Endothelial cell of hepatic sinusoid (primary cell): ENCODE results near the gene ZNRF3.
"Not testable (repeated sequence)": the region's sequence is repeated elsewhere in the genome, so short reads cannot be mapped to it uniquely, and the experiment has no call there.

Experiments used
- in situ Hi-C: cut with HindIII; loops from 2 replicates; pipeline ENCODE4 v1.10.0; 2017; ENCODE audit warnings: low sequenced_read_pairs

Gene ZNRF3

DNA sequence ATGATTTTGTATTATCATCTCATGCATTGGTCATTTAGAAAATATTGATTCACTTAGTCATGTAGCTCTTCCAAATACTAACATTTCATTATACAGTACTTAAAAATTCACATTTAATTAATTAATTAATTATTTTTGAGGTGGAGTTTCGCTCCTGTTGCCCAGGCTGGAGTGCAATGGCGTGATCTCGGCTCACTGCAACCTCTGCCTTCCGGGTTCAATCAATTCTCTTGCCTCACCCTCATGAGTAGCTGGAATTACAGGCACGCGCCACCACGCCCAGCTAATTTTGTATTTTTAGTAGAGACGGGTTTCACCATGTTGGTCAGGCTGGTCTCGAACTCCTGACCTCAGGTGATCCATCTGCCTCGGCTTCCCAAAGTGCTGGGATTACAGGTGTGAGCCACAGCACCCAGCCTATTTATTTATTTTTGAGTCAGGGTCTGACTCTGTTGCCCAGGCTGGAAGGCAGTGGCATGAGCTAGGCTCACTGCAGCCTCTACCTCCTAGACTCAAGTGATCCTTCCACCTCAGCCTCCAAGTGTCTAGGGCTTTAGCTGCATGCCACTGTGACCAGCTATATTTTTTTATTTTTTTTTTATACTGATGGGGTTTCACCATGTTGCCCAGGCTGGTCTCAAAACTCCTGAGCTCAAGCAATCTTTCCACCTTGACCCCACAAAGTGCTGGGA is 65.6 kb downstream of the ZNRF3 start:
- in situ Hi-C loops, result not testable (repeated sequence)

DNA sequence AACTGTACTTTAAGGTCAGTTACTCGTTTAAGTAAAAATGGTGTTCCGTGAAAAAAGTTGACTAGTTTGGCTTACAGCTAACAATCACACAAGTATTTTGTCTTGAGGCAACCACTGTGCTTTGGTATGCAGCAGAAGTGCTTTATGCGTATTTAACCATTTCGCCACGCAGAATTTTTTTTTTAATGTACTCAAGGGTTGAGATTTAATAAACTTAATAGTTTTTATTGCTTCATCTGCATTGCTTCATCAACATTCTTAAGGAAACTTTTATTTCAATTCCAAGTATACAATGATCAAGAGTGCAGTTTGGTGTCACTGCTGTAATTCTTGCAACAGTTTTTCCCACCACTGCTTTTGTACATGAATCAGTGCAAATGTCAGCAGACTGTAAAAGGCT is 66.4 kb downstream of the ZNRF3 start:
- in situ Hi-C loops, result no loop called here

DNA sequence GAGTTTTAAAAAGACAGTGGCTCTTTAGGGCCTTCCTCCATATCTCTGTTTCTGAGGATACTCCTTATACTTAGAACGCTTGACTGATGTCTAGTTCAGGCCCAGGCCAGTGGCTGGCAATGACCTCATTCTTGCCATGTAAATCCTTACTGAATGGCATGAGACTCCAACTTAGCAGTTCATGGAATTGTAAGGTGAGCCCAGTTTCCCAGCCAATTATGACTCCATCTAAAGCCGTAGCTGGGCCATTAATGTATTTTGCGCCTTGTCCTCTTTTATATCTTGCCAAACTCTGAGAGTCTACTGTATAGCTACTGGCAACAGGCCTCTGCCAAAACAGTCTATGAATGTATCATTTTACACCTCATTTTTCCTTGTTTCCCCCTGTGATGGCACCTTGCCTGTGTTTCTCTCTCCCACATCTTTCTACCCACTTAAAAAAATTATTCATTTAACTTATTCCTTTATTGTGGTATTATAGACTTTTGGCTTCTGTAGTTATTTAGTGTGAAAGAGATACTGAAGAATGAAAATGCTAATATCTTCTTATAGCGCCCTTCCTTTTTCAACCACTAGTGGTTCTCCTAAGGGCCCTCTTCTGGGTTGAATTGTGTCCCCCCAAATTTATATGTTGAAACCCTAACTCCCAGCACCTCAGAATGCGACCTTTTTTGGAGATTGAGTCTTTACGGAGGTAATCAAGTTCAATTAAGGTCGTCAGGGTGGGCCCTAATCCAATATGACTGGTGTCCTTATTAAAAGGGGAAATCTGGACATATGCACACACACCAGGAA is 67.4 kb downstream of the ZNRF3 start:
- in situ Hi-C loops, result no loop called here

DNA sequence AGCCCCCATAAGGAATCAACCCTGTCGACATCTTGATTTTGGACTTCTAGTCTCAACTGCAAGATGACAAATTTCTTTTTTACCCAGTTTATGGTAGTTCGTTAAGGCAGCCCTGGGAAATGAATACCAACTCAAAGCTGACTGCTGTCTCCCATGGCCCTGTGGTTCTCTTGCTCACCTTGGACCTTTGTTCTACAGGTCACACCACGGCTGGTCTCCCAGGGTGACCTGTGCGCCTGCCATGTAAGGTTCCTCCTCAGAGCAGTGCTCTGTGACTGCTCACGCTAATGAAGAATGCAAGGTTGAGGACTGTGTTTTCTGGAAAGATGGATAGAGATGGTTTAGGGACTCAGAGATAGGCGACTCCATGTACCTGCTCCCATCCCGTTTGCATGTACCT is 68.2 kb downstream of the ZNRF3 start:
- in situ Hi-C loops, result no loop called here

DNA sequence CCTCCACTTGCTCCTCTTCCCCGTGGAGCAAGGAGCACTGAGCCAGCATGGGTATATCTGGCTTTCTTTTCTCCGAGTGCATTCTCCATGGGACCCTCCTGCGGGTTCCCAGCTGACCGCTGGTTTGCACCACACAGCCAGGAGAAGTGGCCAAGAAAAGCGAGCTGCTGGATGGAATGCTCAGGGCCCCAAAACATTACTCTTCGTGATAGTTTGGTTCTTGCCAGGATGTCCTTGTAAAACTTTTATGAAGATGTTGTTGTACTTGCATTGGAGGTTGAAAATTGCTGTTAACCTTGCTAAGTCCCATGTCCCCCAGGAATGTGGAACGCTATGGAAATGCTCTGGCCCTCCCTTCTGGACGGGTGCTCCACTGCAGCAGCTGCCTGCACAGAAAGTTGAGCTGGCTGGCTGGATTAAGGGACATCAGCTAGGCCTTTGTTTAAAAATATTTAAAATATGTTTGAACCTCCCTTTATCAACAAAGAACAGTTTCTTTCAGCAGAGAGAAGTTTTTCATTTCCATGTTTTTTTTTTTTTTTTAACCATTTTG is 68.7 kb downstream of the ZNRF3 start:
- in situ Hi-C loops, result no loop called here

DNA sequence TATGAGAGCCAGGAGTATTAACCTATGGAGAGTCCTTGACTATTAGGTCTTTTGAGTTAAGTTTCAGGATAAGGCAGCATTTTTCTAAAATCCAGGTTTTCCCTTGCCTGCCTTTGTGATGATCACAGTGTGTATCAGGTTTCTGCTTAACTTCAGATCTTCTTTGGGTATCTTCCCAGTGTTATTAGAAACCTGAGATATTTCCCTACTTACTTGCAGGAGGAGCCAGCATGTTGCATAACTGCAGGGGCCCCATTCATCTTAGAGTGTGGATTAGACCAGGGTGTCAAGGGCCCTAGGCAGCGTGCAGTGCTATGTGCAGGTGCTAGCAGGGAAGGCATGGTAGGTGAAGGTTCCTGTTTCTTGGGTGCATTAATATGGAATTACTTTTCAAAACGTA is 69.5 kb downstream of the ZNRF3 start:
- in situ Hi-C loops, result no loop called here

DNA sequence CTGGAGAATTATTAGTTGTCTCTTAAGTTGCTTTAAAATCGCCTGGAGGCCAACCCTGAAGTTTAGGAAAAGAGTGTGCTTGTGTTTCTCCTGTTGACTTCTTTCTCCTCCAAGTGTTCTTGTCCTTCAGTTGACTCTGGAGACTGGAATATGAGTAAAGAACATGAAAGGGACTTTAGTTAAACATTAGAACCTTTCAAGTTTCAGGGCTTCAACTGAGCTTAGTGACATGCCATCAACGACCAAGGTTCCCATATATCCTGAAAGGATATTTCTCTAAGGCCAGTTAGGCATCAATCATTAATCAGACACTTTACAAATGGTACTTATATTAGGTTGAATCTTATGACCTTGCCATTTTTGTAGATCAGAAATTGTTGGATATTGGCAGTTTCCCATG is 70.0 kb downstream of the ZNRF3 start:
- in situ Hi-C loops, result no loop called here

DNA sequence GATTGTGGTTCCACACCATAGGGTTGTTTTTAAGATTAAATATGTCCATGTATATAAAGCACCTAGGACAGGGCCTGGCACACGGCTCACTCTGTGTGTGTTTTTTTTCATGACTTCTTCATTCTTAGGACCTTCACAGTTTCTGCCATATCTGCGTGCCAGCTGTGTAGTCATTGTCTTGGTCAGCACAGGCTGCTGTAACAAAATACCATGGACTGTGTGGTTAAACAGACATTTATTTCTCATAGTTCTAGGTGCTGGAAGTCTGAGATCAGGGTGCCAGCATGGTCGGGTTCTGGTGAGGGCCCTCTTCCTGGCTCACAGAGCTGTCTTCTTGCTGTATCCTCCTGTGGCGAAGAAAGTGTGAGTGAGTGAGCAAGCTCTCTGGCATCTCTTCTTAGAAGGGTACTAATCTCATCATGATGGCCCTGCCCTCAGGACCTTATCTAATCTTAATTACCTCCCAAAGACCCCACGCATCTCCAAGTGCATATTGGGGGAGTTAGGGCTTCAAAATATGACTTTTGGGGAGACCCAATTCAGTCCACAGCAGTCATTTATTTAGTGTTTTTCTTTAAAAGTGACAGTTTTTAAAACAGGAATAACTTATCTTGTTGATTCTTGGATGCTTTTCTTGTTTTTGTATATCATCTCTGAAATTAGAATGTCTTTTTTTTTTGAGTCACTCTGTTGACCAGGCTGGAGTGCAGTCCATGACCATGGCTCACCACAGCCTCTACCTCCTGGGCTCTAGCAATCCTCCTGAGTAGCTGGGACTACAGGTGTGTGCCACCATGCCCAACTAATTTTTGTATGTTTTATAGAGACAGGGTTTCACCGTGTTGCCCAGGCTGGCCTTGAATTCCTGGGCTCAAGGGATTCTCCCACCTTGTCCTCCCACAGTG is 70.9 kb downstream of the ZNRF3 start:
- in situ Hi-C loops, result no loop called here

DNA sequence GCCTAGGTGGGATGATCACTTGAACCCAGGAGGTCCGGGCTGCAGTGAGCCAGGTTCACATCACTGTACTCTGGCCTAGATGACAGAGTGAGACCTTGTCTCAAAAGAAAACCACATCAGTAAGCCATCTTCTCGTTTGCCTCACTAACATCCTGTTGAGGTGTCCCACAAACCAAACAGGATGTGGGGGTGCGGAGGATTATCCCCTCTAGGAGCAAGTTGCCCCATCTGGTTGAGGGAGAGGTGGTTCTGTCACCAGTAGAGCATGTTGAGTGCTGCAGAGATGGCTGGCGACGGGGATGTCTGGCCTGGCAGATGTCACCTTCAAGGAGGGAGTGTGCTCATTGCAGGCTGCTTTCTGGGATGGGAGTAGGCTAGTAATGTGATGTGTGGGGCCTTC is 72.4 kb downstream of the ZNRF3 start:
- in situ Hi-C loops, result no loop called here

DNA sequence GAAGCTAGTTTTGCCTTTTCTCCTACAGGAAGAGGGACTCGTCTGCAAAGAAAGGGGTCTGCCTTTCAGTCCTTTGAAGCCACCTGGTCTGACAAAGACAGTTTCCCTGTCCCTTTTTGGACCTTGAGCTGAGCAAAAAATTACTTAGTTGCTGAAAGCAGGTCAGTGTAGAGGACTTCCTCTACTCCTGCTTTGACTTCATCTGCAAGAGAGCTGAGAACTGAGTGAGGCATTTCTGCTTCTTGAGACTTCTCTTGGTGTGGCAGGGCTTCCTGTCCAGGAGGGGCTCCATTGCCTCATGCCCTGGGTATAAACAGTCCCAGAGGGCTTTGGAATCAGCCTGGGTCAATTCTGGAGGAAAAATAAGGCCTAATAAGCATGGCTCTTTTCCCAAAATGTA is 73.1 kb downstream of the ZNRF3 start:
- in situ Hi-C loops, result no loop called here

DNA sequence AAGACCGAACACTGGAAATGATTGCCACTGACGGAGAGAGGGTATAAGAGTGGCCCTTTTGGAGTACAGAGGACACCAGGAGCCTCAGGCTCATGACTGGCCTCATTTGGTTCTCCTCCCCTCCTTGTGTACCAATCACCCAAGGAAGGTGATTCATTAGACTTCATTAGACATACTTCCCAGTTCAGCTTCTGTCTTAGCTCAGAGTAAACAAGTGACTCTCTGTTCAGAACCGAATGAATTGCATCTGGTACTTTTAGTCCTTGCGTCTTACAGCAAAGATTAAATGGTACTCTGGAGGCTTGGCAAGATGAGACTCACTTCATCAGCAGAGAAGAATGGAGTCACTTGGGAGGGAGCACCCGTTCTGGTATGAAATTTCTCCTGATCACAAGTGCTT is 75.2 kb downstream of the ZNRF3 start:
- in situ Hi-C loops, result no loop called here

DNA sequence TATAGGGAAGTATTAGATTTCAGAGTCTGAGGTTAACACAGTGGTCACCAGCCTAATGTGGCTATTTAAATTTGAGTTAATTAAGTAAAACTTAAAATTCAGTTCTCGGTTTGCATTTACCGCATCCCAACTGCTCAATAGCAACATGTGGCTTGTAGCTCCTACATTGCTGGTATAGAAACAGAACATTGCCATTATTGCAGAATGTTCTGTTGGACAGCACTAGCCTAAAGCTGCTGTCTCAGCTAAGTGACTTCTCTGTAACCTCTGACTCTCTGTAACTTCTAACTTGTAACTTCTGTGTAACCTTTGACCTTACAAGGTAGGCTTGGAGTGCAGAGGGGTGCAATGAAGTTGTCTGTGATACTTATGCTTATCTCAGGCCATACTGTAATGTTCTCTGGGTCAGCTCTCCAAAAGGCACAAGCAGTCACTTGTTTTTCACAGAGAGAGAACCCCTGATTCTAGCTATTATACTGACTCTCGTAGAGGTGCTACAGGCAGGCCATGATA is 78.7 kb downstream of the ZNRF3 start:
- in situ Hi-C loops, result no loop called here

DNA sequence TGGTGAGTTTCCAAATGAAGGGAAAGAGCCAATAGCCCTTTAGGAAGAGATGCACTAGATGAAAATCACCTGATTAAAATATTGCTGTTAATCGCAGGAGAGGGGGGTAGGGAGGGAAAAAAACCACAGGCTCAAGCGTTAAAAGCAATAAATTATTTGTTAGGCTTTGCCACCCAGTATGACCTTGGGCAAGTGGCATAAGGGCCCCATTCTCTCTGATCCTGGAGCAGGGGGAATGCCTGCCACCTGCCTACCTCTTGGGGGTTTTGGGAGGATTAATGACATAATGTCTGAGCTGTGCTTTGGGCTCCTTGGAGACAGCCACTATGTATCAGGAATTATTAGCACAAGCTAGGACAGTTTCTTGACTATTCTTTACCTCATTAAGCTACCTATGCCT is 80.0 kb downstream of the ZNRF3 start:
- in situ Hi-C loops, result no loop called here

DNA sequence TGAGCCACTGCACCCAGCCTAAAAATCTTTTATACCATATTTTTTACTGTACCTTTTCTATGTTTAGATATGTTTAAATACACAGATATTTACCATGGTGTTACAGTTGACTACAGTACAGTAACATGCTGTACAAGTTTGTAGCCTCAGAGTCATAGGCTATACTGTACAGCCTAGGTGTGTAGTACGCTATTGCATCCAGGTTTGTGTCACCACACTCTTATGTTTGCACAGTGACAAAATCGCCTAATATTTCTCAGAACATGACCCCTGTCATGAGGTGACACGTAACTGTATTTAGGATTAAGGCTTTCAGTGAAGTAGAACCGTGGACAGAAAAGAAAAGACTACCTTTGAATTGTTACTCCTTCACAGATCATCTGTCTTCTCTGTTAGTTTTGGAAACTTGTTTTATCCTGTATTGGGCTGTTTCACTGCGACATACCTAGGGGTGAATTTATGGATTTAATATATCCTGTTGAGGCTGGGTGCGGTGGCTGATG is 83.8 kb downstream of the ZNRF3 start:
- in situ Hi-C loops, result no loop called here

DNA sequence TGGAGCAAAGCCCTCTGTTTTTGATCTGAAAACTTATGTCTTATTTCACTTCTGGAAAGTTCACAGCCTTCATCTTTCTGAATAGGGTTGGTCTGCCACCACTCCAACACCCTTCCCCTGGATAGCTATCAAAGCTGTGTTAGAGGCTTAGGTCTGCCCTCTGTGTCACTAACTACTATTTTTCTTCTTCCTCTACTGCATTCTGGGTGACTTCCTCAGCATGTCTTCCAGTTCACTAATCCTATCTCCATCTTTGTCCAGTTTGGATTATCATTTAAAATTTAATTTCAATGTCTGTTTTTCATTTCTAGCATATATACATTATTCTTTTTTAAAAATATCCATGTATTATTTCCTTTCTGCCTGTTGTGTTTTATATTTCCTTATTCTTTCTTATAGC is 84.6 kb downstream of the ZNRF3 start:
- in situ Hi-C loops, result no loop called here

DNA sequence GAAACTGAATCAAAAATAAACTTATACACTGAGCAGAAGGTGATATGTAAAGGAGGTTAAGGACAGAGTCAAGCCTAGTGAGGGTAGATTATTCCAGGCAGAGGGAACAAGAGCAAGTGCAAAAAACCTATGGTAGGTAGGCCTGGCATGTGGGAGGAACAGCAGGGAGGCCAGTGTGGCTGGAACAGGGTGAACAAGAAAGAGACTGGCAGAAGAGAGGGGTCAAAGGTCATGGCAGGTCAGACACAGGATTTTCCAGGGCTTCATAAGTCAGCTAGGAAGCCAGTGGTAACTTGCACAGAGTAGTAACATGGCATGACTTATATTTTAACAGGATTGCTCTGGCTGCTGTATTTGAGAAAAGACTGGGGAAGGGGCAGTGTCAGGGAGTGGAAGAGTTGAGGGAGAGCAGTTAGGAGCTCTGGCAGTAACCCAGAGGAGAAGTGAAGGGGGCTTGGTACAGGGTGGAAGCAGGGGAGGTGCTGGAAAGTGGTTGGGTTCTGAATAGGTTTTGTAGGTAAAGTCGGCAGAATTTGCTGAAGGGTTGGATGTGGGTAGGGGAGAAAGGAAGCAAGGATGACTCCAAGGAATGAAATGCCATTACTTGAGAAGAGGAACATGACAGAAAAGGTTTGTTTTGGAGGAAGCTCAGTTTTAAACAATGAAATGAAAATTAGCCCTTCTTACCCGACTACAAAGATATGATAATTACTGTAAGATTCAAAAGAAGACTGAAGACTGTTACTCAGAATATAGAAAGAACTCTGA is 86.2 kb downstream of the ZNRF3 start:
- in situ Hi-C loops, result no loop called here

DNA sequence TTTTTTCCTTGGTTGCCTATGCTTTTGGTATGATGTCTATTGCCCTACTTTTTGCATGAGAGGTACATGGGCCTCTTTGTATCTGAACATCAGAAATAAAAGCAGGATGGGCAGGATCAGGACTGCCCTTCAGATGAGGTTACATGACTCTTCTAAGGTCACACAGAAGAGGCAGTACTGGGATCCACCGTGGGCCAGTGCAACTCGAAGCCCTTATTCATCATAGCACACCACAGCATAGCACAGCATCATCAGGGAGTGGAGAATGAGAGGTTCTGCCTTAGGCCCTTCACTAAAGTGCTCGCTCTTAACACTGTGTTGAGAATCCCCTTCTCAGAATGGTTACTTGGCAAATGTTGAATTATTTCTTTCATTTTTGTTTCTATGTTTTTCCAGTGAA is 90.0 kb downstream of the ZNRF3 start:
- in situ Hi-C loops, result no loop called here

DNA sequence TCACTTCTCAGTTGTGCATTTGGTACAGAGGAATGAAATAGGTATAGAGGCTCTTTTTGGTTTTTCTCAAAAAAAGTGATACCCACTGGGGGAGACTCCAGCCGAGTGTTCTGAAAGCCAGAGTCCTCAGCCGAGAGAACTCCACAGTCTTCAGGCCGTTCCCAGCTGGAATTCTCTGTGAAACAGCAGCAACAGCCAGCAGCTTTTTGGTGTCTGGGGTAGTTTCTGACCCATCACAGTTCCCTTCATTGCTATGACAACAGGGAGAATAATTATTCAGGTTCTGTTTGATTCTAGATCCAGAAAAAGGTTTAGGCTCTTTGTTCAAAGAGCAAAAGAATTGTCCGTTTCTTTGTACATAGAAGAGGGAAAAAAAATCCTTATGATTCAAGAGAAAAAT is 93.7 kb downstream of the ZNRF3 start:
- in situ Hi-C loops, result no loop called here

DNA sequence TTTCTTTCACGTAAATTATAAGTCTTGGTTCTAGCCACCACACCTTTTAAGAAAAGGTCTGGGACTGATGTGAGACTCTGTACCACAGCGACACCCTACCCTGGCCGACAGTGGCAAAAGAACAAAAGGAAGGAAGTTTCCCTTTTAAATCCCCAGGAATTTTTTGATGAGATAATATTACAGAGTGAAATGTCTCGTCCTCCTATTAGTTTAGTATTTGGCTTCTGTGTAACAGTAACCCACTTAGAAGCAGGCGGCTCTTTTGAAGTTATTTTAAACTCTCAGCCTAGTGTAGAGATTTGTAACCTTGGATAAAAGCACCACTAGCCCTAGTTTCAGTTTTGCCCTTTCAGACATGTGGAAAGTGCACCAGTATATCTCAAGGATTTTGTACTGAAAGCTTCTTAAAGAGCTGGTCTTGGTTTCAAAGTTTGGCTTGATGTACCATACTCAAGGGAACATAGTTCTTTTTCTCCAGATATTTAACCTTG is 94.2 kb downstream of the ZNRF3 start:
- in situ Hi-C loops, result no loop called here

DNA sequence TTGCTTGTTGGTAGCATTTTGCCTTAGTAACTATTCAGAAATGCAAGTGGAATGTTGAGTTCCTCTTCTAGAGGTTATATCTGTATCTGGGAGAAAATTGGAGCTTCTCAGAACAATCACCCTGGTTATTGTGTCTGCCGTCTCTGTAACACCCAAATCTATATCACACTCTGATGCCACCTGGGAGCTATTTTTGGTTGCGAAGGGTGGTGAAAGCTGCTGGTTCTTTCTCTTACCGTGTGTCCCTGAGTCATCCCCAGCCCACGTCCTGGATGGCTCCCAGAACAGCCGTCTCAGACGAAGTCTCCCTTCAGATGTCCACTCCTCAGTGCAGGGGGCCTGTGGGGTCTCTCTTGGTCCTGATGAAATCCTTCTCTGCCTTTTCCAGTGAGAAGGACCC is 94.8 kb downstream of the ZNRF3 start:
- in situ Hi-C loops, result no loop called here
